HG03060 (cell line): ENCODE measurements around the gene PTPN5.
"Not testable (repeated sequence)": the region's sequence is repeated elsewhere in the genome, so short reads cannot be mapped to it uniquely, and the experiment has no call there.

Source experiments
- ATAC-seq: cut with Tn5 transposase; IDR thresholded peaks from one replicate; pipeline ENCODE4 v1.9.1; 2021; ENCODE audit warnings: low read depth, moderate number of reproducible peaks; ENCODE audit not compliant: unreplicated experiment

The PTPN5 gene

DNA sequence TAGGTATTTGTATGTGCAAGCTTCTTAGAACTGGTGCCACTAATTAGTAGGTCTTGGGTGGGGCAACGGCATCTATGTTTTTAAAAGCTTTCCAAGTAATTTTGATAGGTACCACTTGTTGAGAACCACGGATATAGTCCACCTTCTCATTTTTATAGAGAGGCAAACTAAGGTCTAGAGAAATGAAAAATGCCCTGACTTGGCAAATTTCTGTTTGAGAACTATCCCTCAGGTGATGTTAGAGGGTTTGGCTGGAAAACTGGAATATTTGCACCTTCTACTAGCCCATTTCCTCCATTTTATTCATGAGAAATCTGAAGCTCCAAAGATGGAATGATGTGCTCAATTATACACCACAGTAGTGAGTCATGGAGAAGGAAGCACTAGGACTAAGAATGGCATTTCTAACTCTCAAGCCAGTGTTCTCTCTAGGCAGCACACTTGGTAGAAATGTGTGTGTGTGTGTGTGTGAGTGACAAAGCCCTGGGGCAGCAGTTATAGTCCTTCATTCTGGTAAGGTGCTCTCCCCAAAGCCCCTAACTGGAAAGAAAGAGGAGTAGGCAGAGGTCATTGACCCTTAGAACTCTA lies 94.9 kb downstream of the PTPN5 start:
- ATAC-seq: no peak

DNA sequence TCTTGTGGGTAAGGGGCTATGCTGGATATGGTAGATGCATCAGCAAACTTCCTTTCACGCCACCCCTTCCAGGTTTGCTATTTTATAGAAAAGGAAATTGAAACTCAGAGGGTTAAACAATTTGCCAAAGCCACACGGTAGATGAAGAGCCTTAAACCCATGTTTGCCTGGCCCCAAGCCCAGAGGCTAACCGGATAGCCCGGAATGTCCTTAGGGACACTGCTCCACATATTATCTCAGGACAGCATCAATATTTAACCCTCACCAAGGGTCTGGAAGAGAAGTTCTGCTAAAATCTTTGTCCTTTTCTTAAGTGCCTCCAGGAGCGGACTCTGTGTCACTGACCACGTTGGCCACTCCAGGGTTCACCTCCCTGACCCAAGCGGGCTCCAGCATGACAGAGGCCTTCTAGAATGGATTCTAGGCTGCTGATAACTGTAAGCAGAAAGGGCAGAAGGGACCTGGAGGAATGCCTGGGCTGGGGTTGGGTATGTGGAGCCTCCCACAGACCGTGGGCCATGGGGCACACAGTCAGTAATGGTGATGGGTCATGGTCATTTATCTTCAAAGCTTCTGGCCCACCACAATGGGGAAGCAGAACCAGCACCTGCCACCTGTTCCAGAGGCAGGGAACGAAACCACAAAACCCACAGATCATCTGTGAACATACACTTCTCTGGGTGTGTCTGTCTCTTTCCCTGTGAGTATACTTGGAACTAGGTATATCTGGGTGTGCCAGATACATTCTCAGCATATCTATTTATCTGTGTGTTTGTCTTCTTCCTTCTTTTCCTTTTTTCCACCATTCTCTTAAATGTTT lies 98.4 kb downstream of the PTPN5 start:
- no peak for ATAC-seq

DNA sequence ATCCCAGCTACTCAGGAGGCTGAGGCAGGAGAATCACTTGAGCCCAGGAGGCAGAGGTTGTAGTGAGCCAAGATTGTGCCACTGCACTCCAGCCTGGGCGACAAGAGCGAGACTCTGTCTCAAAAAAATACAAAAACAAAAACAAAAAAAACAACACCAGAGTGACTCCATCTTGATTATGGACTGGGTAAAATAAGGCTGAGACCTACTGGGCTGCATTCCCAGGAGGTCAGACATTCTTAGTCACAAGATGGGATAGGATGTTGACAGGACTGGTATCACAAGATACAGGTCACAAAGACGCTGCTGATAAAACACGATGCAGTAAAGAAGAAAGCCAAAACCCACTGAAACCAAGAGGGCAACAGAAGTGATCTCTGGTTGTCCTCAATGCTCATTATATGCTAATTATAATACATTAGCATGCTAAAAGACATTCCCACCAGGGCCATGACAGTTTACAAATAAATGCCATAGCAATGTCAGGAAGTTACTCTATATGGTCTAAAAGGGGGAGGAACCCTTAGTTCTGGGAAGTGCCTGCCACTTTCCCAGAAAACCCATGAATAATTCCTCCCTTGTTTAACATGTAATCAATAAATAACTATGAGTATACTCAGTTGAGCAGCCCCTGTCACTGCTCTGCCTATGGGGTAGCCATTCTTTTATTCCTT lies 100.0 kb downstream of the PTPN5 start:
- ATAC-seq: not testable (repeated sequence)

DNA sequence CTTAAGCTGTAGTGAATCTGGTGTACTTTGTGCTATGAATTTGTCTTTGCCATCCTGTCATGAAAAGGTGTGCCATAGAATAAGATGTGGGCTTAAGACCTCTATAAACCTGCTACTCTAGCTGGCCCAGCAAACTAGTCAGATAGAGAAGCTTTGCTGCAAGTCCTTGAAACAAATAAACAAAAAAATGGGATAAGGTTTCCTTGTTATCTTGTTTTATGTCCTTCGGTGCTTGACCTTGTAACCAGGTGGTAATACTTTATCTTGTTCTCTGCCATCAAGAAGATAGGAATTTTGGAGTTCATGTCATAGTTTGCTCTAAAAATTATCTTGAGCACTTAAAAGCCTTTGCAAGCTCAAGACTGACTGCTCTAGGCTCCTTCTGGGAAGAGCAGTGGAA lies 107.3 kb downstream of the PTPN5 start:
- no peak for ATAC-seq

DNA sequence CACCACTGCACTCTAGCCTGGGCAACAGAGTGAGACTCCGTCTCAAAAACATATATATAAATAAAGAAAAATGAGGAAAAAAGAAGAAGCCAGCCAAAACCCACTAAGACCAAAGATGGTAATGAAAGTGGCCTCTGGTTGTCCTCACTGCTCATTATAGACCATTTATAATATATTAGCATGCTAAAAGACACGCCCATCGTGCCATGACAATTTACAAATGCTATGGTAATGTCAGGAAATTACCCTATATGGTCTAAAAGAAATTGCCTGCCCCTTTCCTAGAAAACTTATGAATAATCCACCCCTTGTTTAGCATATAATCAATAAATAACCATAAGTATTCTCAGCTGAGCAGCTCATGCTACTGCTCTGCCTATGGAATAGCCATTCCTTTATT lies 109.1 kb downstream of the PTPN5 start:
- ATAC-seq: no peak

DNA sequence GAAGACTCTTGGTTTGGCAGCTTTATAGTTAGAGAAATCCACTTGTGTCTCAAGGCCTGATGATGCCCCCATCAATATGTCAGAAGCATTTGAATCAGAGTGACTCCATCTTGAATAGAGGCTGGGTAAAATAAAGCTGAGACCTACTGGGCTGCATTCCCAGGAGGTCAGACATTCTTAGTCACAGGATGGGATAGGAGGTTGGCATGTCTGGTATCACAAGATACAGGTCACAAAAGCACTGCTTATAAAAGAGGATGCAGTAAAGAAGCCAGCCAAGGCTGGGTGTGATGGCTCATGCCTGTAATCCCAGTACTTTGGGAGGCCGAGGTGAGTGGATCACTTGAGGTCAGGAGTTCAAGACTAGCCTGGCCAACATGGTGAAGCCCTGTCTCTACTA lies 109.6 kb downstream of the PTPN5 start:
- ATAC-seq: not testable (repeated sequence)
